OCI-LY7 (cell line): ENCODE data around the gene FBXO45.

Experiments
- EZH2phosphoT487 ChIP-seq: fragments of 200-600 bp; sonication (generic); IDR thresholded peaks from 2 replicates; pipeline ENCODE4 v1.6.1; 2018; ENCODE audit warnings: low read depth, borderline replicate concordance, mild to moderate bottlenecking, mixed run types, antibody characterized with exemption, low read length, moderate library complexity, mixed read lengths
- TF ChIP-seq, protein P1 (sequence below): fragments of 200-600 bp; sonication (generic); conservative IDR thresholded peaks from 2 replicates; pipeline ENCODE4 v1.5.1; 2014; ENCODE audit warnings: mild to moderate bottlenecking, antibody characterized with exemption, low read length, moderate library complexity, mixed read lengths

DNA sequence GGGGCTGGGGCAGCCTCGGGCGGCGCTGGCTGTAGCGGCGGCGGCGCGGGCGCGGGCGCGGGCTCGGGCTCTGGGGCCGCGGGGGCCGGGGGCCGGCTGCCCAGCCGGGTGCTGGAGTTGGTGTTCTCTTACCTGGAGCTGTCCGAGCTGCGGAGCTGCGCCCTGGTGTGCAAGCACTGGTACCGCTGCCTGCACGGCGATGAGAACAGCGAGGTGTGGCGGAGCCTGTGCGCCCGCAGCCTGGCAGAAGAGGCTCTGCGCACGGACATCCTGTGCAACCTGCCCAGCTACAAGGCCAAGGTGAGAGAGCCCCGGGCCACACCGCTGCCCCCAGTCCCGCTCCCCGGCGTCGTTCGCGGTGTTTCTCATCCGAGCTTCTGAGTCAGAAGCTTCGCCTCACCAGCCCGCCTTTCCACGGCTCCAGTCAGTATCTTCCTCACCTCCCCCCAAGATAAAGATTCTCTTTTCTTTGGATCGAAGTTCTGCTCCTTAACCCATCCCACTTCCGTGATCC is 600 bp downstream of the FBXO45 start:
- TF ChIP-seq, protein P1, sequence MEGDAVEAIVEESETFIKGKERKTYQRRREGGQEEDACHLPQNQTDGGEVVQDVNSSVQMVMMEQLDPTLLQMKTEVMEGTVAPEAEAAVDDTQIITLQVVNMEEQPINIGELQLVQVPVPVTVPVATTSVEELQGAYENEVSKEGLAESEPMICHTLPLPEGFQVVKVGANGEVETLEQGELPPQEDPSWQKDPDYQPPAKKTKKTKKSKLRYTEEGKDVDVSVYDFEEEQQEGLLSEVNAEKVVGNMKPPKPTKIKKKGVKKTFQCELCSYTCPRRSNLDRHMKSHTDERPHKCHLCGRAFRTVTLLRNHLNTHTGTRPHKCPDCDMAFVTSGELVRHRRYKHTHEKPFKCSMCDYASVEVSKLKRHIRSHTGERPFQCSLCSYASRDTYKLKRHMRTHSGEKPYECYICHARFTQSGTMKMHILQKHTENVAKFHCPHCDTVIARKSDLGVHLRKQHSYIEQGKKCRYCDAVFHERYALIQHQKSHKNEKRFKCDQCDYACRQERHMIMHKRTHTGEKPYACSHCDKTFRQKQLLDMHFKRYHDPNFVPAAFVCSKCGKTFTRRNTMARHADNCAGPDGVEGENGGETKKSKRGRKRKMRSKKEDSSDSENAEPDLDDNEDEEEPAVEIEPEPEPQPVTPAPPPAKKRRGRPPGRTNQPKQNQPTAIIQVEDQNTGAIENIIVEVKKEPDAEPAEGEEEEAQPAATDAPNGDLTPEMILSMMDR: no peak
- no peak for TF ChIP-seq EZH2phosphoT487
